ENCODE measurements around the gene MYO6. TPM values are rescaled to one million over a fixed set of nuclear protein-coding genes. Genes with fewer than 3 reads are reported as not detected.

MYO6 gene
- total RNA-seq, 1 experiment from 2014 or later, result 46.9 TPM

DNA sequence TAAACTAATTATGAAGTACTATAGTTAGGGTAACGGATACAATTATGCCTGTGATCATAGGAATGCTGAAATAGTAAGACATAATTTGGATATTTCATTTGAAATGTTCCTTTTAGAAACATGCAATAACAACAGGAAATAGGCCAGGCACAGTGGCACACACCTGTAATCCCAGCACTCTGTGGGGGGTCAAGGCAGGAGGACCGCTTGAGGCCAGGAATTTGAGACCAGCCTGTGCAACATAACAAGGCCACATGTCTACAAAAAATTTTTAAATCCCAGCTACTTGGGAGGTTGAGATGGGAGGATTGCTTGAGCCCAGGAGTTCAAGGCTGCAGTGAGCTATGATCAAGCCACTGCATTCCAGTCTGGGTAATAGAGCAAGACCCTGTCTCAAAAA lies 25.7 kb upstream of the MYO6 start:
- Histone ChIP-seq H3K14ac (ENCODE audit: insufficient read depth, low read length) (no peak overlapping the region), H3K27me3 (ENCODE audit: insufficient read depth, low read length) (no peaks in the 10 kb centered on the region), H4K20me1 (ENCODE audit: control insufficient read depth, insufficient read depth, insufficient read length) (no peaks in the 10 kb centered on the region), H2AFZ (ENCODE audit: low read length) (no peak overlapping the region), H4K8ac (replicated peaks; ENCODE audit: insufficient read length, low read depth, low read length) (no peak overlapping the region), H3K79me2 (ENCODE audit: insufficient read depth, low read length) (no peaks in the 10 kb centered on the region), H2BK120ac (ENCODE audit: low read depth, low read length, poor library complexity, severe bottlenecking) (no peak overlapping the region), H3K56ac (ENCODE audit: insufficient read length, low read depth, low read length) (no peak overlapping the region), H3K23ac (ENCODE audit: insufficient read length, low read depth, low read length) (no peak overlapping the region), H2BK15ac (ENCODE audit: low read depth, low read length) (no peak overlapping the region), H2BK20ac (ENCODE audit: low read depth, low read length, poor library complexity, severe bottlenecking) (no peak overlapping the region), H3K9ac (ENCODE audit: extremely low read depth, insufficient read length, low read length) (no peak overlapping the region), H3K79me1 (ENCODE audit: insufficient read depth, low read depth, low read length, poor library complexity, severe bottlenecking) (no peaks in the 10 kb centered on the region), H3K23me2 (ENCODE audit: insufficient read length, low read depth, low read length, poor library complexity, severe bottlenecking) (no peaks in the 10 kb centered on the region), H3K27ac (ENCODE audit: insufficient read length, low read depth, low read length) (no peak overlapping the region), H3K18ac (ENCODE audit: insufficient read length, low read depth, low read length) (no peak overlapping the region), H2AK5ac (ENCODE audit: insufficient read length, low read length) (no peak overlapping the region), H2BK12ac (ENCODE audit: insufficient read length, low read depth, low read length) (no peak overlapping the region), H3K9me3 (ENCODE audit: control insufficient read depth, low read depth, low read length) (no peaks in the 10 kb centered on the region), H4K5ac (ENCODE audit: insufficient read length, low read depth, low read length) (no peak overlapping the region), H3K4me2 (ENCODE audit: insufficient read depth, insufficient read length, low read length) (no peak overlapping the region), H3K4me1 (ENCODE audit: insufficient read depth, low read length) (no peaks in the 10 kb centered on the region), H2BK5ac (ENCODE audit: insufficient read length, low read length) (no peak overlapping the region), H3K4ac (ENCODE audit: low read depth, low read length) (no peak overlapping the region), H4K91ac (ENCODE audit: insufficient read length, low read depth, low read length) (no peak overlapping the region), H3T11ph (ENCODE audit: low read length) (no peak overlapping the region)
- Mint-ChIP-seq H3K9me3 (no peaks in the 10 kb centered on the region), H3K4me1 (no peaks in the 10 kb centered on the region), H3K27ac (no peak overlapping the region), H3K4me3 (no peak overlapping the region), H3K27me3 (ENCODE audit: low read depth) (no peaks in the 10 kb centered on the region), H3K36me3 (ENCODE audit: insufficient read depth in 1 of 3, low read depth in 3 of 3) (no peaks in the 10 kb centered on the region)
- DNase-seq, result no peak
- WGBS (ENCODE audit: extremely low coverage, insufficient read length, low lambda C conversion rate), result no CpG with 5 or more reads among the region's 2 CpGs
- TF ChIP-seq, protein P1, sequence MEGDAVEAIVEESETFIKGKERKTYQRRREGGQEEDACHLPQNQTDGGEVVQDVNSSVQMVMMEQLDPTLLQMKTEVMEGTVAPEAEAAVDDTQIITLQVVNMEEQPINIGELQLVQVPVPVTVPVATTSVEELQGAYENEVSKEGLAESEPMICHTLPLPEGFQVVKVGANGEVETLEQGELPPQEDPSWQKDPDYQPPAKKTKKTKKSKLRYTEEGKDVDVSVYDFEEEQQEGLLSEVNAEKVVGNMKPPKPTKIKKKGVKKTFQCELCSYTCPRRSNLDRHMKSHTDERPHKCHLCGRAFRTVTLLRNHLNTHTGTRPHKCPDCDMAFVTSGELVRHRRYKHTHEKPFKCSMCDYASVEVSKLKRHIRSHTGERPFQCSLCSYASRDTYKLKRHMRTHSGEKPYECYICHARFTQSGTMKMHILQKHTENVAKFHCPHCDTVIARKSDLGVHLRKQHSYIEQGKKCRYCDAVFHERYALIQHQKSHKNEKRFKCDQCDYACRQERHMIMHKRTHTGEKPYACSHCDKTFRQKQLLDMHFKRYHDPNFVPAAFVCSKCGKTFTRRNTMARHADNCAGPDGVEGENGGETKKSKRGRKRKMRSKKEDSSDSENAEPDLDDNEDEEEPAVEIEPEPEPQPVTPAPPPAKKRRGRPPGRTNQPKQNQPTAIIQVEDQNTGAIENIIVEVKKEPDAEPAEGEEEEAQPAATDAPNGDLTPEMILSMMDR (conservative IDR thresholded peaks at IDR 0.05), result no peak

Data from H9 (cell line).